K562 (cell line): ENCODE results near the gene UQCR11. TPM values are rescaled to one million over a fixed set of nuclear protein-coding genes. Genes with fewer than 3 reads are reported as not detected.
A peak's percentile ranks its signal among the peaks of the same experiment; 100 is the strongest.

Experiments
- CAMTA2 ChIP-seq: fragments of 250-450 bp; sonication (Bioruptor Pico); conservative IDR thresholded peaks from 2 replicates; pipeline ENCODE4 v1.5.1; 2022
- CEBPG ChIP-seq, 3 experiments: fragments of 200-800 bp in 1 of 3; sonication (Bioruptor generic) in 1 of 3; sonication (generic) in 1 of 3; formaldehyde crosslinking in 1 of 3; IDR thresholded peaks in 2 of 3; conservative IDR thresholded peaks in 1 of 3; 2 replicates each; pipeline versions ENCODE4 v1.6.1 to v1.8.0; 2016 to 2022; ENCODE audit warnings: missing compliant biosample characterization in 2 of 3, missing genetic modification characterization in 2 of 3, mild to moderate bottlenecking in 1 of 3, missing genetic modification reagents in 1 of 3
- E2F1 ChIP-seq: sonication (generic); formaldehyde crosslinking; IDR thresholded peaks from 2 replicates; pipeline ENCODE4 v1.8.1; 2023; ENCODE audit warnings: mild to moderate bottlenecking, missing genetic modification reagents, moderate library complexity
- EP300 ChIP-seq: IDR thresholded peaks from 2 replicates; pipeline ENCODE4 v1.6.1; 2012; ENCODE audit warnings: low read length, improper control_type of control experiment
- HMBOX1 ChIP-seq: sonication (generic); IDR thresholded peaks from 2 replicates; pipeline ENCODE4 v1.6.1; 2016
- KDM4B ChIP-seq, 2 experiments: fragments of 450-650 bp in 1 of 2; sonication (generic) in 1 of 2; IDR thresholded peaks; 2 replicates each; pipeline ENCODE4 v1.6.1; 2016 to 2017; ENCODE audit warnings: borderline replicate concordance in 2 of 2, antibody characterized with exemption in 1 of 2, low read depth in 1 of 2, mild to moderate bottlenecking in 1 of 2
- NFIC ChIP-seq: fragments of 450-650 bp; IDR thresholded peaks from 2 replicates; pipeline ENCODE4 v1.6.1; 2017; ENCODE audit warnings: mild to moderate bottlenecking, inconsistent platforms
- TEAD4 ChIP-seq, 2 experiments: sonication (generic) in 1 of 2; formaldehyde crosslinking in 1 of 2; IDR thresholded peaks; 2 replicates each; pipeline versions ENCODE4 v1.6.1 to v1.8.0; 2012 to 2022; ENCODE audit warnings: borderline replicate concordance in 1 of 2, inconsistent platforms in 1 of 2, low read length in 1 of 2, mild to moderate bottlenecking in 1 of 2, missing genetic modification reagents in 1 of 2
- TGIF2 ChIP-seq: sonication (generic); formaldehyde crosslinking; IDR thresholded peaks from 2 replicates; pipeline ENCODE4 v1.8.1; 2022; ENCODE audit warnings: mild to moderate bottlenecking, missing genetic modification reagents, moderate library complexity
- ZBTB7A ChIP-seq: IDR thresholded peaks from 2 replicates; pipeline ENCODE4 v1.6.1; 2011; ENCODE audit warnings: low read depth, mild to moderate bottlenecking, low read length, moderate library complexity, borderline replicate concordance; ENCODE audit not compliant: control insufficient read depth
- ZNF398 ChIP-seq: fragments of 250-450 bp; sonication (Bioruptor Pico); IDR thresholded peaks from 2 replicates; pipeline ENCODE4 v1.8.0; 2021; ENCODE audit warnings: moderate library complexity, mild to moderate bottlenecking, inconsistent platforms
- ZNF407 ChIP-seq: fragments of 450-650 bp; IDR thresholded peaks from 2 replicates; pipeline ENCODE4 v1.6.1; 2016; ENCODE audit warnings: low read depth
- ZNF431 ChIP-seq: sonication (generic); formaldehyde crosslinking; IDR thresholded peaks from 2 replicates; pipeline ENCODE4 v1.8.0; 2022; ENCODE audit warnings: mild to moderate bottlenecking, missing genetic modification reagents
- polyA plus RNA-seq, 8 experiments: library from polyadenylated mRNA; depleted of rRNA in 4 of 8; stranded (reverse) in 5 of 8; unstranded in 3 of 8; fragments of >200 nt; fragmentation: Nextera tagmentation in 2 of 8; fragmentation: Illumina TruSeq in 1 of 8; extraction: Ambion mirVana in 2 of 8; extraction: Trizol in 1 of 8; gene quantifications; 2 replicates each; pipeline versions ENCODE4 v1.2.1 to v1.2.3, GENCODE V29; 2011 to 2014; ENCODE audit warnings: inconsistent platforms in 1 of 8, missing spikeins in 1 of 8
- total RNA-seq, 7 experiments: library from RNA; depleted of rRNA in 6 of 7; stranded (reverse); fragments of >200 nt in 6 of 7; fragmentation: Illumina TruSeq in 2 of 7; extraction: Trizol in 2 of 7; gene quantifications; 2 replicates each; pipeline versions ENCODE4 v1.2.1 to v1.2.3, GENCODE V29; 2011 to 2021; ENCODE audit warnings: low replicate concordance in 1 of 7

Gene UQCR11
- total and polyA plus RNA-seq, 9 of the 15 experiments (the other 6 are each of a cell fraction or from before 2014, with no cell fraction given), result 57.6 to 394 (median 259) TPM

GRCh38 chr19:1652471-1653299 is 47.4 kb upstream of the UQCR11 start, which contains the start of gene TCF3 (continued):
- TF ChIP-seq ZNF407 (no peak), EP300 (peak; percentile 30), ZNF431 (CRISPR knock-in tag) (peak; percentile 63; the same call in 1 of the 2 replicates), ZNF398 (no peak), CAMTA2 (CRISPR knock-in tag) (no peak), TEAD4 (IDR thresholded peaks at IDR 0.05; ENCODE audit: low read length) (no peak; the same call in 1 of the 2 replicates), TEAD4 (CRISPR knock-in tag; IDR thresholded peaks at IDR 0.05; ENCODE audit: borderline replicate concordance) (no peak), KDM4B (IDR thresholded peaks at IDR 0.05; ENCODE audit: borderline replicate concordance in 2 of 2, low read depth in 1 of 2) (no peak), ZBTB7A (peak; percentile 97), CEBPG (CRISPR knock-in tag; IDR thresholded peaks at IDR 0.05) (peak; percentile 94), CEBPG (tag; conservative IDR thresholded peaks at IDR 0.05 in 1 of 2, IDR thresholded peaks at IDR 0.05 in 1 of 2) (peak; percentile 96 to 99), NFIC (no peak), HMBOX1 (no peak), TGIF2 (CRISPR knock-in tag) (no peak), E2F1 (CRISPR knock-in tag) (peak; percentile 78)
